HL-60 (cell line): Measurements from ENCODE around the gene HSD3B2.

Experiments
- DNase-seq, 2 experiments: peaks; one replicate each; pipeline ENCODE4 v3.0.0-alpha.2; 2010 to 2020; ENCODE audit warnings: low read depth in 1 of 2, low spot score in 1 of 2
- H3K27ac ChIP-seq: fragments of 250-450 bp; sonication (Bioruptor Pico); replicated peaks from 2 replicates; pipeline ENCODE4 v1.5.1; 2020; ENCODE audit warnings: mild to moderate bottlenecking, moderate library complexity
- H3K27me3 ChIP-seq: fragments of 250-450 bp; sonication (Bioruptor Pico); 2 replicates; pipeline ENCODE4 v1.5.1; 2021; ENCODE audit warnings: mild to moderate bottlenecking, moderate library complexity; ENCODE audit not compliant: insufficient read depth, poor library complexity, severe bottlenecking
- H3K4me3 ChIP-seq: replicated peaks from 2 replicates; pipeline ENCODE4 v1.5.1; 2011; ENCODE audit warnings: mild to moderate bottlenecking, control low read depth, low read length; ENCODE audit not compliant: insufficient read depth
- GABPA ChIP-seq: IDR thresholded peaks from 2 replicates; pipeline ENCODE4 v1.6.1; 2012; ENCODE audit warnings: low read depth
- POLR2AphosphoS5 ChIP-seq: IDR thresholded peaks from 2 replicates; pipeline ENCODE4 v1.6.1; 2012; ENCODE audit warnings: low read depth
- SPI1 ChIP-seq: IDR thresholded peaks from 2 replicates; pipeline ENCODE4 v1.6.1; 2012; ENCODE audit warnings: low read depth, mild to moderate bottlenecking, borderline replicate concordance
- TF ChIP-seq, protein P1 (sequence below): IDR thresholded peaks from one replicate; pipeline ENCODE4 v1.5.1; 2011; ENCODE audit warnings: low read length, control low read depth, inconsistent platforms; ENCODE audit not compliant: insufficient read depth
- TF ChIP-seq, protein P2 (sequence below): IDR thresholded peaks from 2 replicates; pipeline ENCODE4 v1.6.1; 2012; ENCODE audit warnings: low read depth; ENCODE audit not compliant: insufficient replicate concordance

Gene HSD3B2

DNA sequence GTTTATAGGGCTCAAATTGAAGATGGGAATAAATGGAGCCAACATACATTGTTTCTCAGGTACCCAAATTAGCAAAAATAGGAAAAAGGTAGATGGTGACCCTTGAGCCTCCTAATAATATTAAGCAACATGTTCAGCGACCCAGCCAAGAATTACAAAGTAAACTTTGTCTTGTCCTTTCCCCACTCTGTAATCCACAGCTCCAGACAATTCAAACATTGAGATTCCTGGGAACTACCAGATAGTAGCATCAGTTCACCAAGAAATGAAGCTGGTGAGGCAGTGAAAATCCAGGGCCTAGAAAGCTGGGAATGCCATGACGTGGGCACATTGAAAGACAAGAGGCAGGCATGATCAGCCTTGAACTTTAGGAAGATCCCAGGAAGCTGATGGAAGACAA, 34.6 kb upstream of the HSD3B2 start:
- H3K4me3 ChIP-seq: no peak overlapping the region
- TF ChIP-seq, protein P1, sequence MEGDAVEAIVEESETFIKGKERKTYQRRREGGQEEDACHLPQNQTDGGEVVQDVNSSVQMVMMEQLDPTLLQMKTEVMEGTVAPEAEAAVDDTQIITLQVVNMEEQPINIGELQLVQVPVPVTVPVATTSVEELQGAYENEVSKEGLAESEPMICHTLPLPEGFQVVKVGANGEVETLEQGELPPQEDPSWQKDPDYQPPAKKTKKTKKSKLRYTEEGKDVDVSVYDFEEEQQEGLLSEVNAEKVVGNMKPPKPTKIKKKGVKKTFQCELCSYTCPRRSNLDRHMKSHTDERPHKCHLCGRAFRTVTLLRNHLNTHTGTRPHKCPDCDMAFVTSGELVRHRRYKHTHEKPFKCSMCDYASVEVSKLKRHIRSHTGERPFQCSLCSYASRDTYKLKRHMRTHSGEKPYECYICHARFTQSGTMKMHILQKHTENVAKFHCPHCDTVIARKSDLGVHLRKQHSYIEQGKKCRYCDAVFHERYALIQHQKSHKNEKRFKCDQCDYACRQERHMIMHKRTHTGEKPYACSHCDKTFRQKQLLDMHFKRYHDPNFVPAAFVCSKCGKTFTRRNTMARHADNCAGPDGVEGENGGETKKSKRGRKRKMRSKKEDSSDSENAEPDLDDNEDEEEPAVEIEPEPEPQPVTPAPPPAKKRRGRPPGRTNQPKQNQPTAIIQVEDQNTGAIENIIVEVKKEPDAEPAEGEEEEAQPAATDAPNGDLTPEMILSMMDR: no peak
- TF ChIP-seq POLR2AphosphoS5 (no peak), GABPA (no peak), SPI1 (no peak)
- TF ChIP-seq, protein P2, sequence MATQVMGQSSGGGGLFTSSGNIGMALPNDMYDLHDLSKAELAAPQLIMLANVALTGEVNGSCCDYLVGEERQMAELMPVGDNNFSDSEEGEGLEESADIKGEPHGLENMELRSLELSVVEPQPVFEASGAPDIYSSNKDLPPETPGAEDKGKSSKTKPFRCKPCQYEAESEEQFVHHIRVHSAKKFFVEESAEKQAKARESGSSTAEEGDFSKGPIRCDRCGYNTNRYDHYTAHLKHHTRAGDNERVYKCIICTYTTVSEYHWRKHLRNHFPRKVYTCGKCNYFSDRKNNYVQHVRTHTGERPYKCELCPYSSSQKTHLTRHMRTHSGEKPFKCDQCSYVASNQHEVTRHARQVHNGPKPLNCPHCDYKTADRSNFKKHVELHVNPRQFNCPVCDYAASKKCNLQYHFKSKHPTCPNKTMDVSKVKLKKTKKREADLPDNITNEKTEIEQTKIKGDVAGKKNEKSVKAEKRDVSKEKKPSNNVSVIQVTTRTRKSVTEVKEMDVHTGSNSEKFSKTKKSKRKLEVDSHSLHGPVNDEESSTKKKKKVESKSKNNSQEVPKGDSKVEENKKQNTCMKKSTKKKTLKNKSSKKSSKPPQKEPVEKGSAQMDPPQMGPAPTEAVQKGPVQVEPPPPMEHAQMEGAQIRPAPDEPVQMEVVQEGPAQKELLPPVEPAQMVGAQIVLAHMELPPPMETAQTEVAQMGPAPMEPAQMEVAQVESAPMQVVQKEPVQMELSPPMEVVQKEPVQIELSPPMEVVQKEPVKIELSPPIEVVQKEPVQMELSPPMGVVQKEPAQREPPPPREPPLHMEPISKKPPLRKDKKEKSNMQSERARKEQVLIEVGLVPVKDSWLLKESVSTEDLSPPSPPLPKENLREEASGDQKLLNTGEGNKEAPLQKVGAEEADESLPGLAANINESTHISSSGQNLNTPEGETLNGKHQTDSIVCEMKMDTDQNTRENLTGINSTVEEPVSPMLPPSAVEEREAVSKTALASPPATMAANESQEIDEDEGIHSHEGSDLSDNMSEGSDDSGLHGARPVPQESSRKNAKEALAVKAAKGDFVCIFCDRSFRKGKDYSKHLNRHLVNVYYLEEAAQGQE: no peak

DNA sequence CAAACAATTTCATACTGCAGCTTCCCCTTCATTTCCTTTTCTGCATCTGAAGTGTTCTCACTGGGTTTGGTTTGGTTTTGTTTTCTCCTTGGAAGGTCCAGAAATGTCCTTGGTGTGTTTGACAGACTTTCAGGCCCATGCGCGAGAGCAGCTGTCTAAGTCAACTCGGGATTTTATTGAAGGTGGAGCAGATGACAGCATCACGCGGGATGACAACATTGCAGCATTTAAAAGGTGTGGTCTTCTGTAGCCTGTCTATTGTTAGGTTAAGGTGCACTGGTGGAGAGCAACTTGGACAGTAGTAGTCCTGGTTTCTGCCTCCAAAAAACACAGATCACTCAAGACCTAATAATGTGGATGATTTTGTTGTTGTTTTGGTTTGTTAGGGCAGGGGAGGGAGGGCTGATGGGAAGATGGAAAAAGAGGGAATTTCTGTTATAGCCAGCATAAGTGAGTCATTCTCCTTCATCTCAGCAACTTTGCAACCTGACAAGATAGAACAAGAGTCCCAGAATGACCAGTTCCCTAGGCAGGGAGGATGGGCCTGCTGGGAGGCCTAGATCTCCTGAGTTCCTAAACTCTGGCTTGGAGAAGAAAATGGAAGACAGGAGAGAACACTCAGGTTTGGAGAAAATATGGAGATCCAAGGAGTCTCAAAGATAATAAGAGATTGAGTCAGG, 33.8 kb upstream of the HSD3B2 start:
- no peak overlapping the region for H3K27ac ChIP-seq
- H3K4me3 ChIP-seq: no peak overlapping the region
- H3K27me3 ChIP-seq: no peaks in the 10 kb centered on the region
- TF ChIP-seq SPI1 (no peak), POLR2AphosphoS5 (no peak), GABPA (no peak)
- TF ChIP-seq, protein P2: no peak
- TF ChIP-seq, protein P1: no peak
- DNase-seq: no peak

More for the DNA sequence above, 34.6 kb upstream of the HSD3B2 start:
- Histone ChIP-seq H3K27me3 (no peaks in the 10 kb centered on the region), H3K27ac (no peak overlapping the region)
- no peak for DNase-seq

DNA sequence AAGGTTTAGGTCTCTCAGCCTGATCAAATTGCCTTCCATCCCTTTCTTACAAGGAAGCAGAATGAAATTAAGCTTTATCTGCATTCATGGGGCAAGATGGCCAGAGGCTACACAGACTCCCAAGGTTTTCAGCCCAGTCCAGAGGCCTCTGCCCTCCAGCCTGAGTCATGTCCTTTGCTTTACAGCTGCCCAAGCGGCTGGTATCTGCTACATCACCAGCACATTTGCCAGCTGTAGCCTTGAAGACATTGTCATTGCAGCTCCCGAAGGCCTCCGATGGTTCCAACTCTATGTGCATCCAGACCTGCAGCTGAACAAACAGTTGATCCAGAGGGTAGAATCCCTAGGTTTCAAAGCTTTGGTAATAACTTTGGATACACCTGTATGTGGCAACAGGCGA, 30.4 kb upstream of the HSD3B2 start:
- DNase-seq: no peak

More for the DNA sequence above, 30.4 kb upstream of the HSD3B2 start:
- TF ChIP-seq GABPA (no peak), SPI1 (no peak), POLR2AphosphoS5 (no peak)
- TF ChIP-seq, protein P2: no peak
- TF ChIP-seq, protein P1: no peak
- Histone ChIP-seq H3K27me3 (no peaks in the 10 kb centered on the region), H3K4me3 (no peak overlapping the region), H3K27ac (no peak overlapping the region)
